Spleen (tissue), 11 donors: Measurements from ENCODE around the gene DENND1A. TPM values are rescaled to one million over a fixed set of nuclear protein-coding genes. Genes with fewer than 3 reads are reported as not detected.

Experiments used
- DNase-seq: peaks from one replicate; pipeline ENCODE4 v3.0.0-alpha.2; 2020
- H3K27ac ChIP-seq, 8 donors: fragments of 200-600 bp; sonication (generic) in 7 of 8; 1 replicate in 4 of 8; 2 replicates in 4 of 8; pipeline versions ENCODE4 v1.5.0 to v1.8.0; 2016 to 2021; ENCODE audit warnings: inconsistent platforms in 4 of 8, mild to moderate bottlenecking in 4 of 8, moderate library complexity in 1 of 8
- H3K27me3 ChIP-seq, 7 donors: fragments of 200-600 bp; sonication (generic) in 6 of 7; replicated peaks in 1 of 7; 1 replicate in 4 of 7; 2 replicates in 3 of 7; pipeline versions ENCODE4 v1.5.0 to v1.8.0; 2016 to 2021; ENCODE audit warnings: inconsistent platforms in 3 of 7, mild to moderate bottlenecking in 1 of 7
- H3K36me3 ChIP-seq, 6 donors: fragments of 200-600 bp; sonication (generic) in 5 of 6; 1 replicate in 4 of 6; 2 replicates in 2 of 6; pipeline versions ENCODE4 v1.5.0 to v1.8.0; 2016 to 2021; ENCODE audit warnings: inconsistent platforms in 2 of 6
- H3K4me1 ChIP-seq, 6 donors: fragments of 200-600 bp; sonication (generic) in 5 of 6; 1 replicate in 3 of 6; 2 replicates in 3 of 6; pipeline versions ENCODE4 v1.5.0 to v1.8.0; 2016 to 2021; ENCODE audit warnings: inconsistent platforms in 3 of 6
- H3K4me3 ChIP-seq, 8 donors: fragments of 200-600 bp; sonication (generic) in 7 of 8; 1 replicate in 4 of 8; 2 replicates in 4 of 8; pipeline versions ENCODE4 v1.5.0 to v1.8.0; 2016 to 2021; ENCODE audit warnings: inconsistent platforms in 4 of 8, mild to moderate bottlenecking in 4 of 8, moderate library complexity in 2 of 8
- H3K9me3 ChIP-seq, 8 donors: fragments of 200-600 bp; sonication (generic) in 7 of 8; 1 replicate in 4 of 8; 2 replicates in 4 of 8; pipeline versions ENCODE4 v1.5.0 to v1.8.0; 2016 to 2021; ENCODE audit warnings: inconsistent platforms in 4 of 8
- CTCF ChIP-seq, 11 experiments: fragments of 200-600 bp in 7 of 11; fragments of 450-650 bp in 4 of 11; sonication (generic) in 4 of 11; IDR thresholded peaks in 8 of 11; conservative IDR thresholded peaks in 3 of 11; 1 replicate in 7 of 11; 2 replicates in 4 of 11; pipeline versions ENCODE4 v1.4.0 to v1.8.0; 2016 to 2021; ENCODE audit warnings: antibody characterized with exemption in 11 of 11, inconsistent platforms in 4 of 11, mild to moderate bottlenecking in 1 of 11
- POLR2A ChIP-seq, 3 donors: fragments of 450-650 bp; IDR thresholded peaks; one replicate each; pipeline ENCODE4 v1.5.1; 2017; ENCODE audit warnings: antibody characterized with exemption in 3 of 3, mild to moderate bottlenecking in 1 of 3
- POLR2AphosphoS5 ChIP-seq, 3 donors: sonication (generic); formaldehyde crosslinking; IDR thresholded peaks; one replicate each; pipeline ENCODE4 v1.5.1; 2017; ENCODE audit warnings: antibody characterized with exemption in 3 of 3
- WGBS, 5 donors: extraction: QIAGEN DNeasy Blood & Tissue Kit in 3 of 5; methylation state at CpG; one replicate each; pipeline versions ENCODE4 v1.1.5 to v1.1.7; 2013 to 2018; 5-methylcytosine and 5-hydroxymethylcytosine counted together
- intact Hi-C: fragments of 100-400 bp; cut with DNase I; formaldehyde crosslinking; loops from one replicate; pipeline ENCODE4 v1.15.0; 2023; ENCODE audit warnings: low total_unique reads
- polyA plus RNA-seq, 3 donors: library from polyadenylated mRNA; stranded (reverse); fragments of 200-250 nt; gene quantifications; one replicate each; pipeline ENCODE4 v1.2.1, GENCODE V29; 2013
- total RNA-seq, 7 donors: library from RNA; depleted of rRNA in 3 of 7; stranded (reverse); fragments of >200 nt in 3 of 7; fragmentation: NEBNext Ultra II Directional in 4 of 7; extraction: Animal tissue kit (Norgen Biotek cat#: 25700) in 4 of 7; gene quantifications; one replicate each; pipeline versions ENCODE4 v1.1.0 to v1.2.1, GENCODE V29; 2016 to 2021
- donor health status: healthy with polysubstance abuse.
- donor health status: DM: no; HTN: no; CAD: no; lungs with moderate emphysema.
- donor health status: DM: no; HTN: no; CAD: no.
- donor health status: Bipolar disorder and iron deficiency.
- donor health status: healthy.
- donor health status: DM: no; HTN: no; CAD: no.
- donor health status: DM: yes; HTN: yes; CAD: no.

The DENND1A gene
- total and polyA plus RNA-seq, 10 donors: 5.4 to 59.3 (median 48.8) TPM

GRCh38 chr9:123773783-123774182 lies 156.1 kb downstream of the DENND1A start:
- TF ChIP-seq CTCF (IDR thresholded peaks at IDR 0.05 in 8 of 11, conservative IDR thresholded peaks at IDR 0.05 in 3 of 11): no peak
- no peak for TF ChIP-seq POLR2AphosphoS5 (IDR thresholded peaks at IDR 0.05)
- no peak for TF ChIP-seq POLR2A (IDR thresholded peaks at IDR 0.05)
- H3K27ac ChIP-seq: no peak overlapping the region
- peaks cover 3 to 54% (median 28%) of the 10 kb centered on the region in 6 donors for H3K4me1 ChIP-seq
- no peaks in the 10 kb centered on the region for H3K36me3 ChIP-seq
- DNase-seq: no peak
- 29 to 49% (median 39%) methylated on average over 2 of the region's 2 CpGs for WGBS, 5 donors
- intact Hi-C loops: no loop called here
- H3K4me3 ChIP-seq: no peak overlapping the region
- no peaks in the 10 kb centered on the region for H3K27me3 ChIP-seq
- H3K9me3 ChIP-seq: no peaks in the 10 kb centered on the region

GRCh38 chr9:123772967-123773366 lies 157.0 kb downstream of the DENND1A start:
- no peak for DNase-seq
- WGBS, 5 donors: 41 to 96% (median 72%) methylated on average over 1 of the region's 1 CpG
- H3K4me3 ChIP-seq: no peak overlapping the region
- no peaks in the 10 kb centered on the region for H3K9me3 ChIP-seq
- H3K27me3 ChIP-seq: no peaks in the 10 kb centered on the region
- peaks cover 3 to 54% (median 28%) of the 10 kb centered on the region in 6 donors for H3K4me1 ChIP-seq
- no peak overlapping the region for H3K27ac ChIP-seq
- intact Hi-C loops: no loop called here
- no peak for TF ChIP-seq CTCF (IDR thresholded peaks at IDR 0.05 in 8 of 11, conservative IDR thresholded peaks at IDR 0.05 in 3 of 11)
- H3K36me3 ChIP-seq: no peaks in the 10 kb centered on the region

- Histone ChIP-seq H3K36me3 (no peaks in the 10 kb centered on the region), H3K9me3 (no peaks in the 10 kb centered on the region), H3K4me3 (no peak overlapping the region), H3K4me1 (peaks cover 3 to 54% (median 28%) of the 10 kb centered on the region in 6 donors), H3K27ac (no peak overlapping the region), H3K27me3 (no peaks in the 10 kb centered on the region)
- WGBS, 5 donors: 64 to 94% (median 78%) methylated on average over 3 of the region's 3 CpGs
- intact Hi-C loops: no loop called here
- no peak for DNase-seq
- TF ChIP-seq CTCF (IDR thresholded peaks at IDR 0.05 in 8 of 11, conservative IDR thresholded peaks at IDR 0.05 in 3 of 11): no peak
- TF ChIP-seq POLR2AphosphoS5 (IDR thresholded peaks at IDR 0.05): no peak
- no peak for TF ChIP-seq POLR2A (IDR thresholded peaks at IDR 0.05)
Measured at GRCh38 chr9:123772374-123772773, 157.6 kb downstream of the DENND1A start.

- Histone ChIP-seq H3K36me3 (no peaks in the 10 kb centered on the region), H3K27me3 (no peaks in the 10 kb centered on the region), H3K4me1 (peaks cover 3 to 53% (median 28%) of the 10 kb centered on the region in 6 donors), H3K4me3 (no peak overlapping the region), H3K9me3 (no peaks in the 10 kb centered on the region), H3K27ac (no peak overlapping the region)
- intact Hi-C loops: no loop called here
- 94 to 100% (median 97%) methylated on average over 1 of the region's 1 CpG for WGBS, 5 donors
- TF ChIP-seq POLR2A (IDR thresholded peaks at IDR 0.05) (no peak), CTCF (IDR thresholded peaks at IDR 0.05 in 8 of 11, conservative IDR thresholded peaks at IDR 0.05 in 3 of 11) (no peak), POLR2AphosphoS5 (IDR thresholded peaks at IDR 0.05) (no peak)
- no peak for DNase-seq
Measured at GRCh38 chr9:123771690-123772089, 158.2 kb downstream of the DENND1A start.
